MM.1S (cell line): ENCODE data around the gene ZFP64.
"Not testable (repeated sequence)": the region's sequence is repeated elsewhere in the genome, so short reads cannot be mapped to it uniquely, and the experiment has no call there.

Experiments
- EZH2 ChIP-seq: fragments of 300-600 bp; sonication (generic); optimal IDR thresholded peaks from 2 replicates; pipeline ENCODE3; 2017; ENCODE audit warnings: low read depth, mild to moderate bottlenecking, antibody characterized with exemption, low read length, mixed read lengths
- EZH2phosphoT487 ChIP-seq: fragments of 300-600 bp; sonication (generic); IDR thresholded peaks from 2 replicates; pipeline ENCODE4 v1.6.1; 2018; ENCODE audit warnings: antibody characterized with exemption, low read length
- TF ChIP-seq, protein P1 (sequence below): fragments of 300-600 bp; sonication (generic); IDR thresholded peaks from 2 replicates; pipeline ENCODE4 v1.5.1; 2016; ENCODE audit warnings: antibody characterized with exemption, low read length, mixed read lengths

DNA sequence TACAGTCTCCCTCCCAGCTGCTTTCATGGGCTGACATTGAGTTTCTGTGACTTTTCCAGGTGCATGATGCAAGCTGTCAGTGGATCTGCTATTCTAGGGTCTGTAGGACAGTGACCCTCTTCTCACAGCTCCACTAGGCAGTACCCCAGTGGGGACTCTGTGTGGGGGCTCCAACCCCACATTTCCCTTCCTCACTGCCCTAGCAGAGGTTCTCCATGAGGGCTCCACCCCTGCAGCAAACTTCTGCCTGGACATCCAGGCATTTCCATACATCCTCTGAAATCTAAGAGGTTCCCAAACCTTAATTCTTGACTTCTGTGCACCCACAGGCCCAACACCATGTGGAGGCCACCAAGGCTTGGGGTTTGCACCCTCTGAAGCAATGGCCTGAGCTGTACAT is 29.3 kb upstream of the ZFP64 start:
- TF ChIP-seq, protein P1, sequence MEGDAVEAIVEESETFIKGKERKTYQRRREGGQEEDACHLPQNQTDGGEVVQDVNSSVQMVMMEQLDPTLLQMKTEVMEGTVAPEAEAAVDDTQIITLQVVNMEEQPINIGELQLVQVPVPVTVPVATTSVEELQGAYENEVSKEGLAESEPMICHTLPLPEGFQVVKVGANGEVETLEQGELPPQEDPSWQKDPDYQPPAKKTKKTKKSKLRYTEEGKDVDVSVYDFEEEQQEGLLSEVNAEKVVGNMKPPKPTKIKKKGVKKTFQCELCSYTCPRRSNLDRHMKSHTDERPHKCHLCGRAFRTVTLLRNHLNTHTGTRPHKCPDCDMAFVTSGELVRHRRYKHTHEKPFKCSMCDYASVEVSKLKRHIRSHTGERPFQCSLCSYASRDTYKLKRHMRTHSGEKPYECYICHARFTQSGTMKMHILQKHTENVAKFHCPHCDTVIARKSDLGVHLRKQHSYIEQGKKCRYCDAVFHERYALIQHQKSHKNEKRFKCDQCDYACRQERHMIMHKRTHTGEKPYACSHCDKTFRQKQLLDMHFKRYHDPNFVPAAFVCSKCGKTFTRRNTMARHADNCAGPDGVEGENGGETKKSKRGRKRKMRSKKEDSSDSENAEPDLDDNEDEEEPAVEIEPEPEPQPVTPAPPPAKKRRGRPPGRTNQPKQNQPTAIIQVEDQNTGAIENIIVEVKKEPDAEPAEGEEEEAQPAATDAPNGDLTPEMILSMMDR: not testable (repeated sequence)
- TF ChIP-seq EZH2, EZH2phosphoT487: not testable (repeated sequence)
